COLO668 (cell line): ENCODE measurements around the gene EPHB6.

Experiments
- DNase-seq: peaks from one replicate; lab custom pipeline; 2025; ENCODE audit not compliant: unreplicated experiment; lab: John Stamatoyannopoulos, UW

Gene EPHB6

DNA sequence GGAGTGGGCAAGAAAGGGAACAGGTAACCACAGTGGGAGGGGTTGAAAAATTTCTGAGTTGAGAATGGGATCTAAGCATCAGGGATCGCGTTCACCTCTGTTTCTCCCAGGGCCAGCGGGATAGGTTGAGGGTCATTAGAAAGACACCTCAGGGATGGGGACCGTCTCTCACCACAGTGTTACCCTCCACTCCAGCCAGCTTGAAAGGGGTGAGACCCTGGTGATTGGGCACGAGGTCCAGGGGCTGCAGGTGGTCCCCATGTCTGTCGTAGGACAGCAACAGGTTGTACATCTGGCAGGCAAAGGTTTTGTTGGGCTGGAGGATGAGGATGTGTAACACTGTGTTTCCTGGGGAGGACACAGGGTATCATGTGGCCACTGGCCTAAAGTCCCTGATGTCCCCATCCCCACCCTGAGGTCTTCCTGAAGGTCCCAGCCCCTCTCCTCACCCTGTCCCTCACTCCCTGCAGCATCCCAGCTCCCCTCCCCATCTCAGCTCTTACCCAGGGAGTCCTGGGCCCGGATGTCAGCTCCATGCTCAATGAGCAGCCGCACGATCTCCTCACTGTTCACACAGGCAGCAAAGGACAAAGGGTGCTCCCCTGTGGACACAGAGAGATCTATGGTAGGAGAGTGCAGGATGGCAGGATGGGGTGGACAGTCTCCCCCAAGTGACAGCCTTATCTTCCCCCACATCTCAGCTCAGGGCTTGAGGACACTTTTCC, 21.5 kb downstream of the EPHB6 start:
- DNase-seq = no peak

GRCh38 chr7:142876991-142877910, 22.4 kb downstream of the EPHB6 start:
- no peak for DNase-seq

DNA sequence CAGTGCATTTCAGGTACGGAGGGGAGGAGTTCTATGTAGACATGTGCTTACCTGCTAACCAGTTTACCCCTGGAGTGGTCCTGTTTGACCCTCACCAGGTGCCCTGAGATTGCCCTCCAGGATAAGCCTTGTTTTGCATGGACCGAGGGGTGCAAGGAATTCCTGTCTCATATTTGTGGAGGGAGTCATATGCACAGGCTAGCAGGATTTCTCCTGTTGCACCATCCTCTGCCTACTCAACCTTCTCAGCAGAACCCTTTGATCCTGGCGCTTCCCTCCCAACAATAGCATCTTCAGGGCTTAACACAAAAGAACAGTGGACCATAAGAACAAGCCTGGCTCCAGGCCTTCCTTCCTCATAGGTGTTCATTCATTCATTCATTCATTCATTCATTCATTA, 23.4 kb downstream of the EPHB6 start:
- DNase-seq = no peak

DNA sequence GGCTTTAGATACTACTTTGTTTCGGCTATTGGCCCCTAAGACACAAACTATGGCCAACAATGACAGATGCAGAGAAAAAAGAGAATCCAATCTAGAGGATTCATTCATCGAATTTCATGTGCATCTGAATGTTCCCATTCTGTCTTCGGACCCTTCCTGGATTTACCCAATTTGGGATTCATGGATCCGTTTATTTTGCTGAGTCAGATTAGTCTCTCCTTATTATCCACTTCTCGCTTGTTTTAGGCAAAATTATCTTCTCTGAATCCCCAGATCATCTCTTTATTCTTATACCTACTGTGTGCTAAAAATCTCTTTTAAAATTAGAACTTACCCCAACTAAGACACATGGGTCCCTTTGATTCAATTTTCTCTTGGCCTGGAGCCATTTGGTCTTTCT, 24.2 kb downstream of the EPHB6 start:
- no peak for DNase-seq

DNA sequence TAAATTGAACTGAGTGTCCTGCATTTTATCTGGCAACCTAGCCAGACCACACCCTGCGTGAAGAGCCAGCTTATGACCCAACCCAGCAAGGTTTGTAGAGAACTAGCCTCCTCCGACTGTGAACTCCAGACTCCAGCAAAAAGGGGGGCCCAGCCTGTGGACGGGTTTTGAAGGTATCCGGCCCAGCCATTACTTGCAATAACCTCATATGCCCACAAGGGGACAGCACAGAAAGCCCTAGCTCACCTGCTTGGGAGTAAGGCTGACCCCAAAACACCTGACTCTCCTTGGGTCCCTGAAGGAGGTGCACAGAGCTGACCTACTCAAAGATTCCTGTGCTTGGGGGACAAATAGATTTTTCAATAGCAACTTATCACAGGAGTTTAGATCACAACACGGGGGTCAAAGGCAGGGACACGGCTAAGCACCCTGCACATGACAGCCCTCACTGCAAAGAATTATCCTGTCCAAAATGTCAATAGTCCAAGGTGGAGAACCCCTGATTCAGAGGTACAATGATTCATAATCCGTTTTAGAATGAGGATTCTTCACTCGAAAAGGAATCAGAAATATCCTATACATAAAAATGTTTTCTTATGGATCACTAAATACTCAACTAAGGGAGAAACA, 26.1 kb downstream of the EPHB6 start:
- no peak for DNase-seq

- no peak for DNase-seq
These were observed 26.9 kb downstream of the EPHB6 start for GRCh38 chr7:142881586-142882337.

- DNase-seq = no peak
These were observed 27.4 kb downstream of the EPHB6 start for GRCh38 chr7:142882338-142882678.

- DNase-seq = no peak
These were observed 28.3 kb downstream of the EPHB6 start for GRCh38 chr7:142883145-142883544.

DNA sequence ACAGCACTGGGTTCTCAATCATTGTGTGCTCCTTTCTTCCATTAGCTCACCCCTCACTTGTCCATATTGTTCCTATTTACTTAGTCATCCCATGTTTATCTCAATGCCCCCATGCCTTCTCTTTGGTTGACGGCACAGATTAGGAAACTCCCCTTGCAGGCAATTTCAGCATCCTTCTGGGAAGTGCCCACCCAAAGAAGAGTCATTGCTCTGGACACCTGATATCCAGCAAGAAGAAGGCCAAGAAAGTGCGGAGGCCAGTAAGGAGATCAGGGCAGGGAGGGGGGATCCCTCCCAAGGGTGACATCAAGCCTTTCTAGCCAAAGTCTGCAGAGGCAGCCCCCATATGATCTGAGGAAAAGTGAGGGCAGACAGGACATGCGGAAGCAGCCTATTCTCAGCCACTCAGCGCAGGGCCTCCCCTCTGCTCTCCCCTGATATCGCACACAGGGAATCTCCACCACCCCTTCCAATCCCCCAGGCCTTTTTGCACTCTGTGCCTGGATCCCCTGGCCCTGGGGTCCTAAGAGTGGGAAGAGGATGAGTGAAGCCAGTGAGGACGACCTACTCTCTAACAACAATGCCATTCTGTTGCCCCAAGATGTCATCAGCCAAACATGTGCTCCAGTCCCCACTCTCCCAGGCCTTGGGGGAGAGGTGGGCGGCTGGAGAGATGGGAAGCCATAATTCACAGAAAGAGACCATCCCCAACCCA, 28.9 kb downstream of the EPHB6 start:
- no peak for DNase-seq

- no peak for DNase-seq
These were observed 29.4 kb downstream of the EPHB6 start for GRCh38 chr7:142884286-142884640.

DNA sequence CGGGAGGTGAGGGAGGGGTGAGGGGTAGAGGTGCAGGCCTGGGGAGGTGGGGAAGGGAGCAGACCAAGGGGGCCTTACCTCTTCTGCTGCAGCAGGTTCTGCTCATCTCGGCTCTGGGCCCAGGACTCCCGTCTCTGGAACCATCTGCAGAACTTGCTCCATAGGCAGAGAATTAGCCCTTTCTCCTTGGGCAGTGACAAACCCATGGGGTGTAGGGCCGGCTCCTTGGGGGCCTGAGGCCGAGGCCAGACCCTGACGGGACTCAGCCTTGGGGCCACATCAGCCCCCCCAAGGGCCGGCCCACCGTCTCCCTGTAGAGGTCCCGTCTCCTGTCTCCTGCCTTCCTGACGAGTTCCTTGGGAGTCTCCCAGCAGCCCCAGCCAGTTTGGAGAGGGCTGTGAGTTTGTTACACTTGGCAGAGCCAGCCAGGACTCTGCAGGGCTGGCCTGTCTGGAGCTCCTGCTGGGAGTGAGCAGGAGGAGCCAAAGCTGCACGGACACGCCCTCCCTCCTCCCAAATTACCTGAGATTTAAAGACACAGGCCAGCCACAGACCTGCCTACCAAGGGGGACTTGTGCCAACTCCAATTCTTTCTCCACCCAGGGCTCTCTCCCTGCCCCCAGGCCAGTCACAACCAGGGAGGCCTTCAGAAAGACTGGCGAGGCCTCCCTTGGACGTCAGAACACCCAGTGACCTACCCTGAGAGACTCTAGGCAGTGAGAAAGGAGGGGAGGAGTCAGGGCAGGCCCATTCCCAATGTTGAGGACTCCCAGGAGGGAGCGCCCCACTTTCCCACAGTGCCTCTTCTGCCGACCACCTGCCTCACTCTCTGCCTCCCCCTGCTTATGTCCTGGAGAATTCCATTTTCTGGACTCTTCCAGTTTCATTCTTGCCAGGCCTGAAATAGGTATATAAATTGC, 30.7 kb downstream of the EPHB6 start, which contains the start of gene TRPV6:
TSS of gene TRPV6 (minus strand) at position 435 of the 920 bp plus-strand sequence.
- DNase-seq = no peak

- DNase-seq = no peak
These were observed 32.0 kb downstream of the EPHB6 start for GRCh38 chr7:142886866-142887265.

GRCh38 chr7:142887282-142888015, 32.6 kb downstream of the EPHB6 start:
- DNase-seq = no peak

- DNase-seq = no peak
These were observed 34.9 kb downstream of the EPHB6 start for GRCh38 chr7:142889816-142890215.

DNA sequence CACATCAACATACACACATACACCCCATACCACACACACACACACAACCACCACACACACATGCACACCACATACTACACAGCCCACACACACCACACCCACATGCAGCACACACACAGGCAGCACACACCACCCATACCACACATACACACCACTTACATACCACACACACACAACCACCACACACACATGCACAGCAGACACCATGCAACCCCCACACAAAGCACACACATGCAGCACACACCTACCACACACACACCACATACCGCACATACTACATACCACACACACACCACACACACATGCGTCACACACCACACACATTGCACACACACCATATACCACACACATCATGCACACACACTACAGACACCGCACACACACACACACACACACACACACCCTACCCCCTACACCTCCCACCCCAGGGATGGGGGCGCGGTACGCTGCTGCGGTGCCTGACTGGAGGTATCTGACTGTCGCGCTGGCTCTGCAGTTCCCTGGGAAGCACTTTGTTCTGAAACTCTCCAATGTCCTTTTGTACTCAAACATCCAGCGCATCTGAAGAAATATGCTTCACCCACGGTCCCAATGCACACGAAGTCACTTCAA, 36.1 kb downstream of the EPHB6 start:
- DNase-seq = no peak

DNA sequence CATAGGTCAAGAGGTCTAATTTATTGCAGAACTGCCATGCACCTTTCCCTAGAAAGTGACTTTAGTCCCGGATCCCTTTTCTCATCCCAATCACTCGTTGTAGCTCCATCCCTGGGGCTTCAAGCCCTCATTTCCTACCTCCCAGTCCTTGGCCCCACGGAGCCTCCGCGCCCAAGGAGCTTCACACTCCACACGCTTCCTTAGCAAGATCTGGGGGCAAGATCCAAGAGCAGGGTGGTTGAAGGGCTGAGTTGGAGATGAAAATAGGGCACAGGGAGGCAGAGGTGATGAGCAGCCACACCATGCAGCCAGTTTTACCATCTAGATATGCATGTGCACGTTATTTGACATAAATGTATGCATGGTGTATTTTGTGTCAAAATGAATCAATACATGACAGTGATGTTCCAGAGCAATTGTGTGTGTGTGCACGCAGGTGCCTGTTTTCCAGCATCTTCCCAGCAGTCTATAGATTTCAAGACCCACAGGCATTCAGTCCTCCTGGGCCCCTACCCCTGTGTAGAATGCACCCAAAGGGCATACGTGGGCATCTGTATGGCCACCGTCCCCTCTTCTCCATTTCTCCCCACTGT, 36.7 kb downstream of the EPHB6 start:
- no peak for DNase-seq

GRCh38 chr7:142892951-142893350, 38.1 kb downstream of the EPHB6 start:
- DNase-seq = no peak
